GM10248 (cell line): ENCODE results near the gene NOXRED1.
A peak's percentile ranks its signal among the peaks of the same experiment; 100 is the strongest.

Experiments used
- CTCF ChIA-PET: fragments of 300-600 bp; sonication (Branson Sonifier 250); formaldehyde crosslinking; extraction: SDS; loops from one replicate; lab custom pipeline; 2021; ENCODE audit warnings: antibody characterized with exemption; lab: Yijun Ruan, JAX
- POLR2A ChIA-PET: fragments of 350-650 bp; sonication (Branson Sonifier 250); formaldehyde crosslinking; extraction: SDS; loops from one replicate; lab custom pipeline; 2020; ENCODE audit warnings: antibody characterized with exemption; lab: Yijun Ruan, JAX
- DNase-seq: peaks from one replicate; pipeline ENCODE4 v3.0.0; 2012; ENCODE audit errors: extremely low spot score
- CTCF ChIP-seq: IDR thresholded peaks from 2 replicates; pipeline ENCODE4 v1.5.1; 2012; ENCODE audit warnings: mild to moderate bottlenecking, low read depth; ENCODE audit errors: extremely low read depth, missing control alignments, control extremely low read depth

NOXRED1 gene

GRCh38 chr14:77423423-77423822 lies at the start of gene NOXRED1:
TSS of gene NOXRED1 (minus strand) at chr14:77423523. CDS start at chr14:77422889, 634 bp downstream.
- POLR2A ChIA-PET: no interaction called here

GRCh38 chr14:77470224-77470870 lies 47.0 kb upstream of the NOXRED1 start:
- CTCF ChIA-PET: interaction anchor here (3.9 kb wide), 1 partner anchor 11 kb away, joined by 27 read pairs; no protein-coding TSS in a partner anchor
- TF ChIP-seq CTCF: no peak
- no peak for DNase-seq
- POLR2A ChIA-PET: no interaction called here

More at GRCh38 chr14:77423423-77423822, at the start of gene NOXRED1:
- CTCF ChIA-PET: no interaction called here
- no peak for DNase-seq
- TF ChIP-seq CTCF: no peak

- POLR2A ChIA-PET: no interaction called here
- CTCF ChIA-PET: interaction anchor here (1.3 to 3.9 kb wide), 2 partner anchors 10 to 82 kb away, joined by 3 to 27 read pairs; no protein-coding TSS in a partner anchor
Measured at GRCh38 chr14:77469539-77469938, 46.2 kb upstream of the NOXRED1 start.

GRCh38 chr14:77469067-77469505 lies 45.8 kb upstream of the NOXRED1 start:
- ChIA-PET CTCF (interaction anchor here (1.3 to 3.9 kb wide), 2 partner anchors 10 to 83 kb away, joined by 3 to 27 read pairs; no protein-coding TSS in a partner anchor), POLR2A (no interaction called here)
- no peak for DNase-seq
- no peak for TF ChIP-seq CTCF

More at GRCh38 chr14:77469539-77469938, 46.2 kb upstream of the NOXRED1 start:
- no peak for TF ChIP-seq CTCF
- DNase-seq: no peak

- ChIA-PET POLR2A (interaction anchor here (0.6 kb wide), 1 partner anchor 224 kb away, joined by 7 read pairs; no protein-coding TSS in a partner anchor), CTCF (interaction anchor here (1.1 to 3.9 kb wide), 3 partner anchors 8 to 152 kb away, joined by 3 to 27 read pairs (median 3); no protein-coding TSS in a partner anchor)
- TF ChIP-seq CTCF: no peak
- no peak for DNase-seq
Measured at GRCh38 chr14:77467801-77468200, 44.5 kb upstream of the NOXRED1 start.

GRCh38 chr14:77459072-77459723 lies 35.9 kb upstream of the NOXRED1 start:
- POLR2A ChIA-PET: interaction anchor here (0.6 to 2.1 kb wide), 4 partner anchors 39 to 138 kb away, joined by 3 to 6 read pairs (median 4); partner anchors contain the start of genes GSTZ1, ISM2 and POMT2
- peak; percentile 55 for DNase-seq
- CTCF ChIA-PET: interaction anchor here (0.7 to 3.8 kb wide), 41 partner anchors 8 to 1108 kb away, joined by 3 to 61 read pairs (median 4); partner anchors contain the start of genes GSTZ1, ISM2, POMT2 and SAMD15
- peak; percentile 75 for TF ChIP-seq CTCF
